NCI-H2107 treated with DMSO at 0.1 percent for 48 hours (cell line): ENCODE results near the gene TIA1.

ENCODE experiments used
- DNase-seq: peaks from one replicate; lab custom pipeline; 2025; ENCODE audit not compliant: unreplicated experiment; lab: John Stamatoyannopoulos, UW

The TIA1 gene

DNA sequence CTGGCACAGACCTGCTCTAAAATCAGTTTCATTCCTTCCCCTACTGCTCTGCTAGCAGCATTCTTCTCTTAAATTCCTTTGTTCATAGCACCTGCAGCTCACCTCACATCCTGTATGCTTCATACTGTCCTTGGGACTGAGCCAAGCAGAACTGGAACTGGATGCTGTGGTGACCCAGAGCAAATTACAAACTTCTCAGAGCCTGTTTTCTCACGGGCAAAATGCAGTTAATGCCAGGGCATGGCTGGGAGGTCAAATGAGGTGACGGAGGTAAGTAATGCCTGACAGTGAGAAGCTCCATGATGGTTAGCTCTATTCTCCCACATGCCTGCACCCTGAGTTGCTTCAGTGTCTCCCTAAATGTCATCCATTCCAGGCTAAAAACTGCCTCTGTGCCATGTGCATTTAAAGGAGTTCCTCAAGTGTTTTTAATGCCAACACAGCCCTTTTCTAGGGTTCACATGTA is 87.3 kb downstream of the TIA1 start:
- DNase-seq: peak; percentile 34

DNA sequence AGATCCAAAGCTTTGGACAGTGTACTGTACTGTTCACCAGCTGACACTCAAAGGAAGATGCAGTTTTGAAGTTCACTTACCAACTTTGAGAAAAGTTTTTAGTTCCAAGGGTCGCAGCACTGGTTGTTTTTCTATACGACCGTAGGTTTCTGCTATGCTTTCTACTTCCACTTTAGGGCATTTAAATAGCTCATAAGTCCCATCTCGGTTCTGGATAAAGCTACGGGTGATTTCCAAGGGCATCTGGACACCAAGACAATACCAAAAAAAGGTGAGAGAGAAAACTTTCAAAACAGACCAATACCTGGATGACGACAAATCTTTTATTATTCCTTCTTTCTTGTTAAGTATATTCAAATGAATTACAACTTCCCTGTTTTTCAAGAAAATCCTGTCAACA is 87.9 kb downstream of the TIA1 start:
- DNase-seq: no peak
